Measurements from ENCODE around the gene SSC5D. TPM values are rescaled to one million over a fixed set of nuclear protein-coding genes. Genes with fewer than 3 reads are reported as not detected.

SSC5D gene
- total and polyA plus RNA-seq, 9 of the 15 experiments (the other 6 are each of a cell fraction or from before 2014, with no cell fraction given), result 0.04 to 0.71 (median 0.14) TPM; not detected in 2

GRCh38 chr19:55544776-55545439 lies 56.7 kb downstream of the SSC5D start (continued):
- TF ChIP-seq SETDB1 (IDR thresholded peaks at IDR 0.05; ENCODE audit: low read length) (no peak), NR4A1 (CRISPR knock-in tag; IDR thresholded peaks at IDR 0.05) (no peak), NR4A1 (tag; IDR thresholded peaks at IDR 0.05) (no peak), ZNF41 (CRISPR knock-in tag; conservative IDR thresholded peaks at IDR 0.05) (no peak), ZNF785 (CRISPR knock-in tag; IDR thresholded peaks at IDR 0.05) (no peak), RNF2 (IDR thresholded peaks at IDR 0.05) (no peak), ZNF695 (CRISPR knock-in tag; IDR thresholded peaks at IDR 0.05) (no peak), EP300 (IDR thresholded peaks at IDR 0.05; ENCODE audit: low read length) (peak; percentile 64; the same call in 1 of the 2 replicates), ZNF318 (IDR thresholded peaks at IDR 0.05; ENCODE audit: borderline replicate concordance in 1 of 2, low read depth in 1 of 2) (no peak), ZBTB34 (CRISPR knock-in tag; IDR thresholded peaks at IDR 0.05) (no peak), POLR2B (IDR thresholded peaks at IDR 0.05; ENCODE audit: low read depth, partially characterized antibody) (no peak), POLR2AphosphoS2 (IDR thresholded peaks at IDR 0.05; ENCODE audit: low read length) (no peak), SAFB (IDR thresholded peaks at IDR 0.05; ENCODE audit: borderline replicate concordance, low read depth, low read length) (no peak), PCBP2 (IDR thresholded peaks at IDR 0.05; ENCODE audit: low read depth, low read length, poor library complexity, severe bottlenecking) (no peak), MEIS2 (IDR thresholded peaks at IDR 0.05; ENCODE audit: partially characterized antibody) (no peak), ZBTB12 (CRISPR knock-in tag; IDR thresholded peaks at IDR 0.05) (no peak), FOXK1 (CRISPR knock-in tag; IDR thresholded peaks at IDR 0.05; ENCODE audit: borderline replicate concordance) (no peak)
